HepG2 (cell line): ENCODE data around the gene ALMS1. TPM values are rescaled to one million over a fixed set of nuclear protein-coding genes. Genes with fewer than 3 reads are reported as not detected.

ENCODE experiments used
- BATF2 ChIP-seq: sonication (generic); formaldehyde crosslinking; IDR thresholded peaks from 2 replicates; pipeline ENCODE4 v1.8.0; 2022; ENCODE audit warnings: mild to moderate bottlenecking, missing genetic modification reagents, moderate library complexity
- HMGXB4 ChIP-seq, 2 experiments: sonication (generic) in 1 of 2; formaldehyde crosslinking in 1 of 2; IDR thresholded peaks; 2 replicates each; pipeline versions ENCODE4 v1.4.0 to v1.6.1; 2018 to 2020; ENCODE audit warnings: missing genetic modification reagents in 2 of 2, borderline replicate concordance in 1 of 2, low read depth in 1 of 2, mild to moderate bottlenecking in 1 of 2, missing biosample characterization in 1 of 2
- ONECUT2 ChIP-seq: sonication (generic); formaldehyde crosslinking; IDR thresholded peaks from 2 replicates; pipeline ENCODE4 v1.4.0; 2020; ENCODE audit warnings: missing genetic modification reagents
- REPIN1 ChIP-seq: sonication (generic); formaldehyde crosslinking; IDR thresholded peaks from 2 replicates; pipeline ENCODE4 v1.8.0; 2022; ENCODE audit warnings: missing genetic modification reagents, low read depth, mild to moderate bottlenecking, borderline replicate concordance
- ZBTB49 ChIP-seq: sonication (generic); formaldehyde crosslinking; IDR thresholded peaks from 2 replicates; pipeline ENCODE4 v1.4.0; 2020; ENCODE audit warnings: missing genetic modification reagents, borderline replicate concordance
- ZBTB7B ChIP-seq: sonication (generic); formaldehyde crosslinking; IDR thresholded peaks from 2 replicates; pipeline ENCODE4 v1.4.0; 2020; ENCODE audit warnings: missing genetic modification reagents
- ZMYM2 ChIP-seq: sonication (generic); formaldehyde crosslinking; IDR thresholded peaks from 2 replicates; pipeline ENCODE4 v1.8.0; 2022; ENCODE audit warnings: mild to moderate bottlenecking, missing genetic modification reagents
- ZNF160 ChIP-seq: sonication (generic); formaldehyde crosslinking; IDR thresholded peaks from 2 replicates; pipeline ENCODE4 v1.8.0; 2022; ENCODE audit warnings: mild to moderate bottlenecking, inconsistent platforms, missing genetic modification reagents
- ZSCAN31 ChIP-seq: sonication (generic); formaldehyde crosslinking; IDR thresholded peaks from 2 replicates; pipeline ENCODE4 v1.5.0; 2020; ENCODE audit warnings: low read depth, mild to moderate bottlenecking, missing genetic modification reagents
- polyA plus RNA-seq, 8 experiments: library from polyadenylated mRNA; depleted of rRNA in 3 of 8; stranded (reverse) in 7 of 8; unstranded in 1 of 8; fragments of >200 nt; fragmentation: Illumina TruSeq in 4 of 8; extraction: Trizol in 4 of 8; gene quantifications; 2 replicates each; pipeline versions ENCODE4 v1.2.1 to v1.2.3, GENCODE V29; 2011 to 2016; ENCODE audit warnings: low read depth in 4 of 8, missing spikeins in 1 of 8, mixed read lengths in 1 of 8; ENCODE audit not compliant: insufficient read depth in 1 of 8
- total RNA-seq, 5 experiments: library from RNA; depleted of rRNA; stranded (reverse); fragments of >200 nt; fragmentation: Illumina TruSeq; extraction: Trizol; gene quantifications; 2 replicates each; pipeline ENCODE4 v1.2.3, GENCODE V29; 2016; ENCODE audit warnings: low read depth in 1 of 5

ALMS1 gene
- total and polyA plus RNA-seq, 2 of the 13 experiments (the other 11 are each of a cell fraction or from before 2014, with no cell fraction given) = 12.9 to 21.2 TPM

GRCh38 chr2:73402386-73403103 is 16.9 kb downstream of the ALMS1 start (continued):
- TF ChIP-seq HMGXB4 (CRISPR knock-in tag; IDR thresholded peaks at IDR 0.05; ENCODE audit: borderline replicate concordance in 1 of 2, low read depth in 1 of 2) (no peak), ZBTB49 (CRISPR knock-in tag) (no peak), REPIN1 (CRISPR knock-in tag) (no peak), ZBTB7B (CRISPR knock-in tag) (no peak), ONECUT2 (CRISPR knock-in tag) (no peak), BATF2 (no peak), ZNF160 (CRISPR knock-in tag) (no peak), ZSCAN31 (no peak), ZMYM2 (CRISPR knock-in tag) (no peak)
